ENCODE measurements around the gene ZSCAN2. TPM values are rescaled to one million over a fixed set of nuclear protein-coding genes. Genes with fewer than 3 reads are reported as not detected.

ZSCAN2 gene
- total RNA-seq, 1 donor from 2014 or later, result 45.6 TPM

- Mint-ChIP-seq H3K9me3 (no peaks in the 10 kb centered on the region), H3K27me3 (ENCODE audit: low read depth) (no peaks in the 10 kb centered on the region), H3K4me1 (peaks cover 9% of the 10 kb centered on the region), H3K36me3 (peaks cover 37% of the 10 kb centered on the region), H3K4me3 (no peak overlapping the region), H3K27ac (no peak overlapping the region)
- DNase-seq (ENCODE audit: low spot score in 2 of 2, unreplicated experiment in 2 of 2), result no peak
- TF ChIP-seq CTCF (IDR thresholded peaks at IDR 0.05; ENCODE audit: unreplicated experiment), result no peak
Measured at GRCh38 chr15:84647726-84648125, 46.9 kb downstream of the ZSCAN2 start.

GRCh38 chr15:84648539-84648938 is 47.7 kb downstream of the ZSCAN2 start:
- Mint-ChIP-seq H3K4me3 (no peak overlapping the region), H3K9me3 (no peaks in the 10 kb centered on the region), H3K27ac (no peak overlapping the region), H3K4me1 (peaks cover 15% of the 10 kb centered on the region), H3K36me3 (peaks cover 29% of the 10 kb centered on the region), H3K27me3 (ENCODE audit: low read depth) (no peaks in the 10 kb centered on the region)
- DNase-seq (ENCODE audit: low spot score in 2 of 2, unreplicated experiment in 2 of 2), result no peak
- TF ChIP-seq CTCF (IDR thresholded peaks at IDR 0.05; ENCODE audit: unreplicated experiment), result no peak

- Mint-ChIP-seq H3K36me3 (peaks cover 29% of the 10 kb centered on the region), H3K4me1 (peaks cover 21% of the 10 kb centered on the region), H3K27ac (no peak overlapping the region)
Measured at GRCh38 chr15:84649706-84650105, 48.9 kb downstream of the ZSCAN2 start.

GRCh38 chr15:84653584-84653909 is 52.7 kb downstream of the ZSCAN2 start:
- Mint-ChIP-seq H3K36me3 (peaks cover 13% of the 10 kb centered on the region), H3K27me3 (ENCODE audit: low read depth) (peaks cover 5% of the 10 kb centered on the region), H3K9me3 (no peaks in the 10 kb centered on the region), H3K4me1 (peaks cover 32% of the 10 kb centered on the region), H3K4me3 (peak overlapping the region; percentile 97), H3K27ac (peak overlapping the region; percentile 99)
- no peak for TF ChIP-seq CTCF (IDR thresholded peaks at IDR 0.05; ENCODE audit: unreplicated experiment)
- DNase-seq (ENCODE audit: low spot score in 2 of 2, unreplicated experiment in 2 of 2), result no peak

More at GRCh38 chr15:84649706-84650105, 48.9 kb downstream of the ZSCAN2 start:
- no peak for DNase-seq (ENCODE audit: low spot score in 2 of 2, unreplicated experiment in 2 of 2)
- Mint-ChIP-seq H3K4me3 (no peak overlapping the region), H3K9me3 (no peaks in the 10 kb centered on the region), H3K27me3 (ENCODE audit: low read depth) (no peaks in the 10 kb centered on the region)
- no peak for TF ChIP-seq CTCF (IDR thresholded peaks at IDR 0.05; ENCODE audit: unreplicated experiment)

GRCh38 chr15:84653910-84654688 is 53.3 kb downstream of the ZSCAN2 start, which contains the start of gene WDR73:
WDR73 (minus strand) TSS chr15:84654283; CDS start chr15:84654274, 9 bp downstream.
- Mint-ChIP-seq H3K27ac (peak within 1 kb of the TSS; percentile 99), H3K4me1 (peaks cover 32% of the 10 kb centered on the region), H3K4me3 (peak within 1 kb of the TSS; percentile 97), H3K9me3 (no peaks in the 10 kb centered on the region), H3K36me3 (peaks cover 10% of the 10 kb centered on the region), H3K27me3 (ENCODE audit: low read depth) (peaks cover 5% of the 10 kb centered on the region)
- peak; percentile 97 to 98 for DNase-seq (ENCODE audit: low spot score in 2 of 2, unreplicated experiment in 2 of 2)
- no peak for TF ChIP-seq CTCF (IDR thresholded peaks at IDR 0.05; ENCODE audit: unreplicated experiment)
